Measurements from ENCODE around the gene TIMM44.

- TF ChIP-seq CTCF (IDR thresholded peaks at IDR 0.05) (no peak), POLR2A (IDR thresholded peaks at IDR 0.05) (no peak), EP300 (IDR thresholded peaks at IDR 0.05) (no peak)
Observed at GRCh38 chr19:7926727-7927604, 16.5 kb downstream of the TIMM44 start.

Measured in ovary (tissue), 3 donors.